ENCODE results near the gene CSRP3.

The CSRP3 gene

DNA sequence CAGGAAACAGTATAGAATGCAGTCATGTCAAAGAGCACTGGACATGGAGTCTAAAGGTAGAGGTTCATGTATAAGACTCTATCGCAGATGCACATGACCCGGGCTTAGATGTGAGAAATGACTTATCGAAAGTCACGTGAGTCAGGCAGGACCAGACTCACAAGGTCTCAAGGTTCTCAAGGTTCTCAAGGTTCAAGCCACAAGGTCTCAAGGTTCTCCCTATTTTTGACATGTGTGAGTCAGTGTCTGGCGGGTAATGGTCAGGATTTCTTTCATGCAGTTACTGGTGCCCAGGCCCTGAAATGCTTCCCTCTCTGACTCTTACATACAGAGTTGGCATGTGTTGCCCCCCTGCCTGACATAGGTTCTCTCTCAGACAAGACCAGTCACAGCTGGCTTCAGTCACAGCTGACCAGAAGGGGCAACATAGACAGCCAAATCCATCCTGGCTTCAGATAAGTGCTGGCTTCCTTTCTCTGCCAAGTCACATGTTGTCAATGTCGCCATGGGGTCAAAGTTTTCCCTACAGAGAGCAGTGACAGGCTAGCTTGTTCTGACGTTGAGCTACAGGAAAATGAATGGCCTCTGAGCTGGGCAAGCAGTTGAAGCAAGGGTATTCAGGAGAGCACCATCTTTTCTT is 10.1 kb downstream of the CSRP3 start:
- TF ChIP-seq, protein P1, sequence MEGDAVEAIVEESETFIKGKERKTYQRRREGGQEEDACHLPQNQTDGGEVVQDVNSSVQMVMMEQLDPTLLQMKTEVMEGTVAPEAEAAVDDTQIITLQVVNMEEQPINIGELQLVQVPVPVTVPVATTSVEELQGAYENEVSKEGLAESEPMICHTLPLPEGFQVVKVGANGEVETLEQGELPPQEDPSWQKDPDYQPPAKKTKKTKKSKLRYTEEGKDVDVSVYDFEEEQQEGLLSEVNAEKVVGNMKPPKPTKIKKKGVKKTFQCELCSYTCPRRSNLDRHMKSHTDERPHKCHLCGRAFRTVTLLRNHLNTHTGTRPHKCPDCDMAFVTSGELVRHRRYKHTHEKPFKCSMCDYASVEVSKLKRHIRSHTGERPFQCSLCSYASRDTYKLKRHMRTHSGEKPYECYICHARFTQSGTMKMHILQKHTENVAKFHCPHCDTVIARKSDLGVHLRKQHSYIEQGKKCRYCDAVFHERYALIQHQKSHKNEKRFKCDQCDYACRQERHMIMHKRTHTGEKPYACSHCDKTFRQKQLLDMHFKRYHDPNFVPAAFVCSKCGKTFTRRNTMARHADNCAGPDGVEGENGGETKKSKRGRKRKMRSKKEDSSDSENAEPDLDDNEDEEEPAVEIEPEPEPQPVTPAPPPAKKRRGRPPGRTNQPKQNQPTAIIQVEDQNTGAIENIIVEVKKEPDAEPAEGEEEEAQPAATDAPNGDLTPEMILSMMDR (IDR thresholded peaks at IDR 0.05; ENCODE audit: low read depth, low read length, missing control alignments), result no peak
- DNase-seq (ENCODE audit: extremely low read depth, low read depth), result no peak
- no peak overlapping the region for H3K4me3 ChIP-seq (replicated peaks; ENCODE audit: low read depth, low read length)

DNA sequence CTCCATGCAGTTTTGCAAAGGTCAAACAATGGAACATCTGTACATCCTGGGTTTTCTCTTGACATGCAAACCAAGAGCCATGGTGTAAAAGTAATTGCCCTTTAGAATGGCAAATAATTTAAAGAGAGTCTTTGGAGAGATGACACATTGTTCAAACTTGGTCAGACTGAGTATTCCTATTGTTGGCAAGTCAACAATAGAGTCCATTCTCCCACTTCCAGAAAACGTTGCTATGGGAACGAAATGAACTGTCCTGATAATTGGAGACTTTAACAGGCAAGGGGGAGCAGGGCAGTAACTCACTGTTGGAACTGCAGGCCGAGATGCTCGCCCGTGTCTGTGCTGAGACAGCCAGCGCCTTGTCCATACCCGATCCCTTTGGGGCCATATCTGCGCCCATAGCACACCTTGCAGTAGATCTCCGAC is 13.9 kb downstream of the CSRP3 start:
- TF ChIP-seq, protein P1 (IDR thresholded peaks at IDR 0.05; ENCODE audit: low read depth, low read length, missing control alignments), result no peak
- DNase-seq (ENCODE audit: extremely low read depth, low read depth), result no peak
- no peak overlapping the region for H3K4me3 ChIP-seq (replicated peaks; ENCODE audit: low read depth, low read length)

DNA sequence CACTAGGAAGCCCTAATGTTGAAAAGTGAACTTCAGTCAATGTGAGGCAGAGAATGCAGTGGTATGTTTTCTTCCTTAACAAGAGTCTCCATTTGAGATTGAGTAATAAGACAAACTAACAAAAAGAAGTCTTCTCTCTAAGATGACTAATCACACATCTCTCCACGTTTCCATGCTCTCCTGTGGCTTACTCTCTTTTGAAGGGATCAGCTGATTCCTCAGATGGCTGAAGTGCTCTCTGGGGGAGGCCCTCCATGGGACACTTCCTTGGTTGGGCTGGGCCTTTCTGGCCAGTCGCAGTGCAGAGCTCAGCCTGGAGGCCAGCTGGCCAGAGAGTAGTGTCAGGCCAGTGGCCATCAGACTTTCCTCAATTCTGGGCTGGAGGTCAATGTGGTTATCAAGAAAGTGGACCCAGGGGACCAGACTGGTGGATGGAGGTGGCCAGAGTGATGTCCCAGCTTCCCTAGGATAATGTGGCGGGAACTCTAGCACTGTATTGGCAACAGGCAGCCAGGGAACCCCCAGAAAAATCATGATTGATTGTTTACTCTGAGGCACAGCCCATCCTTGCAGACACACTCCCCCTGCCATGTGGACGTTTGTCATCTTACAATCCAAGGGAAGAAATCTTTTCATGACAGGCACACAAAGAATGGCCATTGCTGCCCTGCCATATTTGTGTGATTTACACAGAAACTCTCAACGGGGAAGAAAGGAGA is 14.5 kb downstream of the CSRP3 start:
- DNase-seq (ENCODE audit: extremely low read depth, low read depth), result no peak
- H3K4me3 ChIP-seq (replicated peaks; ENCODE audit: low read depth, low read length), result no peak overlapping the region
- TF ChIP-seq, protein P1 (IDR thresholded peaks at IDR 0.05; ENCODE audit: low read depth, low read length, missing control alignments), result no peak

DNA sequence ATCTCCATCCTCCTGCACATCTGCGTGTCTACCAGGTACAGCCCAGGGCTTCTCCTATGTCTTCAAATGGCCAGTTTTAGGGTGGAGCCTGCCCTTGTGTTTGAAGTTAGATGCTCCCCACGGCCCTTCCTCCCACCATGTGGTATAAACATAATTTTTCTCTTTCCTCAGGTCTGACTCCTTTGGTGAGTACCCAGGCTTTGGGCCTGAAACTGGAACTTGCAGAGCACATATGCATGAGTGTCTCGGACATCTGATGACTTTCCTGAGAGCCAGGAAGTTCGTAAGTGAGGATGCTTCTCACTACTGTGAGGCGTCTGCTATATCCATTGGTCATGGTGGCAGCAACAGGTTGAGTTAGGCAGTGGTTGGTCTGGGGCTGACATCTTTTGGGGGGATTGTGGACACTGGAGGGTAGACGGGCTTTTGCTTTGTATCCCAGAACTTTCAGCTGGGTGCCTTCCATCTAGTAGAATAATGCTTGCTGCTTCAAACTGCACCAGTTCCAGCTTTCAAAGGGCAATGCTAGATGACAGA is 16.2 kb downstream of the CSRP3 start:
- TF ChIP-seq, protein P1 (IDR thresholded peaks at IDR 0.05; ENCODE audit: low read depth, low read length, missing control alignments), result no peak
- H3K4me3 ChIP-seq (replicated peaks; ENCODE audit: low read depth, low read length), result no peak overlapping the region
- DNase-seq (ENCODE audit: extremely low read depth, low read depth), result no peak

DNA sequence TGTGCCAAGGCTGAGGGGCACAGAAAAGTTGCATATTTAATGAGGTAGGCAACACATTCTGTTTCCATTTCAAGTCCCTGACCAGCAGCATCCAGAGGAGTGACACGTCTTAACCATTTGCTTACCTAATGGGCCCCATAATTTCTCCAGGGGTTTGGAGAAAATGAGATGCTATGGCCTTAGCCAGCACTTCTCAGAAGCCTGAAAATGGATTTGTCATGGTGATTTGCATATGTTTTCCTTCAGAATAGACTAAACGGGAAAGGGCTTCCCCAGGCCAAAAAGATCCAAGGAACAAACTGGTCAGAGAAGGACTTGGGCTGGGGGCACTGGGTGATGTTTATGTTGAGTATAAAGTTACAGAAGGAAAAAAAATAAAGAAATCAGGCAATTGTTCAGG is 16.7 kb downstream of the CSRP3 start:
- H3K4me3 ChIP-seq (replicated peaks; ENCODE audit: low read depth, low read length), result no peak overlapping the region
- TF ChIP-seq, protein P1 (IDR thresholded peaks at IDR 0.05; ENCODE audit: low read depth, low read length, missing control alignments), result no peak
- DNase-seq (ENCODE audit: extremely low read depth, low read depth), result no peak

DNA sequence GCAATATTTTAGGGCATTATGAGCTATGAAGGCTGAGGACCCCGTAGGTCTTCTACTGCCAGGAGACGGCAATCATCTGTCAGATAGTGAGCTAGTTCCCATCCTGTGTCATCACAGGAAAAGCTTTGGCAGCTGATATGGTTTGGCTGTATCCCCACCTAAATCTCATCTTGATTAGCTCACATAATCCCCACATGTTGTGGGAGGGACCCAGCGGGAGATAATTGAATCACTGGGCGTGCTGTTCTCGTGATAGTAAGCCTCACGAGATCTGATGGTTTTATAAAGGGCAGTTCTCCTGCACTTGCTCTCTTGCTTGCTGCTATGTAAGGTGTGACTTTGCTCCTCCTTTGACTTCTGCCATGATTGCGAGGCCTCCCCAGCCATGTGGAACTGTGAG is 18.1 kb downstream of the CSRP3 start:
- DNase-seq (ENCODE audit: extremely low read depth, low read depth), result no peak

More for the DNA sequence above, 18.1 kb downstream of the CSRP3 start:
- TF ChIP-seq, protein P1 (IDR thresholded peaks at IDR 0.05; ENCODE audit: low read depth, low read length, missing control alignments), result no peak
- no peak overlapping the region for H3K4me3 ChIP-seq (replicated peaks; ENCODE audit: low read depth, low read length)

Measured in HFF-Myc (cell line).